ENCODE results near the gene DAB2.

DAB2 gene

GRCh38 chr5:39400713-39401578 is 23.8 kb downstream of the DAB2 start:
- no peak for TF ChIP-seq CTCF (IDR thresholded peaks at IDR 0.05; ENCODE audit: extremely low read depth, missing control alignments)
- no peak for DNase-seq (ENCODE audit: low spot score)

GRCh38 chr5:39399135-39400036 is 25.4 kb downstream of the DAB2 start:
- TF ChIP-seq CTCF (IDR thresholded peaks at IDR 0.05; ENCODE audit: extremely low read depth, missing control alignments), result no peak
- no peak for DNase-seq (ENCODE audit: low spot score)

- no peak for TF ChIP-seq CTCF (IDR thresholded peaks at IDR 0.05; ENCODE audit: extremely low read depth, missing control alignments)
Measured at GRCh38 chr5:39396843-39397242, 27.9 kb downstream of the DAB2 start.

GRCh38 chr5:39395521-39395920 is 29.3 kb downstream of the DAB2 start:
- DNase-seq (ENCODE audit: low spot score), result no peak
- TF ChIP-seq CTCF (IDR thresholded peaks at IDR 0.05; ENCODE audit: extremely low read depth, missing control alignments), result no peak

More at GRCh38 chr5:39396843-39397242, 27.9 kb downstream of the DAB2 start:
- no peak for DNase-seq (ENCODE audit: low spot score)

GRCh38 chr5:39394946-39395345 is 29.8 kb downstream of the DAB2 start:
- TF ChIP-seq CTCF (IDR thresholded peaks at IDR 0.05; ENCODE audit: extremely low read depth, missing control alignments), result no peak
- no peak for DNase-seq (ENCODE audit: low spot score)

- no peak for TF ChIP-seq CTCF (IDR thresholded peaks at IDR 0.05; ENCODE audit: extremely low read depth, missing control alignments)
- DNase-seq (ENCODE audit: low spot score), result no peak
Measured at GRCh38 chr5:39390945-39391344, 33.8 kb downstream of the DAB2 start.

GRCh38 chr5:39387293-39387692 is 37.5 kb downstream of the DAB2 start:
- no peak for TF ChIP-seq CTCF (IDR thresholded peaks at IDR 0.05; ENCODE audit: extremely low read depth, missing control alignments)
- DNase-seq (ENCODE audit: low spot score), result no peak

Measured in GM20000 (cell line).